HepG2 (cell line): ENCODE measurements around the gene AMER3. TPM values are rescaled to one million over a fixed set of nuclear protein-coding genes. Genes with fewer than 3 reads are reported as not detected.

ENCODE experiments used
- AKAP8 ChIP-seq: sonication (generic); formaldehyde crosslinking; IDR thresholded peaks from 2 replicates; pipeline ENCODE4 v1.5.1; 2020; ENCODE audit warnings: mild to moderate bottlenecking, missing genetic modification reagents
- CAMTA2 ChIP-seq: sonication (generic); formaldehyde crosslinking; IDR thresholded peaks from 2 replicates; pipeline ENCODE4 v1.4.0; 2020; ENCODE audit warnings: mild to moderate bottlenecking, missing genetic modification reagents, borderline replicate concordance
- NBN ChIP-seq: fragments of 450-650 bp; conservative IDR thresholded peaks from 2 replicates; pipeline ENCODE4 v1.6.1; 2017
- NPAS2 ChIP-seq: sonication (generic); formaldehyde crosslinking; IDR thresholded peaks from 2 replicates; pipeline ENCODE4 v1.8.0; 2022; ENCODE audit warnings: mild to moderate bottlenecking, missing genetic modification reagents, borderline replicate concordance
- ZNF232 ChIP-seq: sonication (generic); formaldehyde crosslinking; IDR thresholded peaks from 2 replicates; pipeline ENCODE4 v1.4.0; 2020; ENCODE audit warnings: missing genetic modification reagents, borderline replicate concordance
- ZNF253 ChIP-seq: sonication (generic); formaldehyde crosslinking; IDR thresholded peaks from 2 replicates; pipeline ENCODE4 v1.8.0; 2022; ENCODE audit warnings: mild to moderate bottlenecking, missing genetic modification reagents, borderline replicate concordance
- ZNF577 ChIP-seq: sonication (generic); formaldehyde crosslinking; IDR thresholded peaks from 2 replicates; pipeline ENCODE4 v1.4.0; 2020; ENCODE audit warnings: mild to moderate bottlenecking, low read depth, missing genetic modification reagents, borderline replicate concordance
- polyA plus RNA-seq, 8 experiments: library from polyadenylated mRNA; depleted of rRNA in 3 of 8; stranded (reverse) in 7 of 8; unstranded in 1 of 8; fragments of >200 nt; fragmentation: Illumina TruSeq in 4 of 8; extraction: Trizol in 4 of 8; gene quantifications; 2 replicates each; pipeline versions ENCODE4 v1.2.1 to v1.2.3, GENCODE V29; 2011 to 2016; ENCODE audit warnings: low read depth in 4 of 8, missing spikeins in 1 of 8, mixed read lengths in 1 of 8; ENCODE audit not compliant: insufficient read depth in 1 of 8
- total RNA-seq, 5 experiments: library from RNA; depleted of rRNA; stranded (reverse); fragments of >200 nt; fragmentation: Illumina TruSeq; extraction: Trizol; gene quantifications; 2 replicates each; pipeline ENCODE4 v1.2.3, GENCODE V29; 2016; ENCODE audit warnings: low read depth in 1 of 5
- TF ChIP-seq, protein P1 (sequence below): sonication (generic); formaldehyde crosslinking; IDR thresholded peaks from 2 replicates; pipeline ENCODE4 v1.5.1; 2020; ENCODE audit warnings: mild to moderate bottlenecking, missing genetic modification reagents, borderline replicate concordance
- TF ChIP-seq, protein P2 (sequence below): sonication (generic); formaldehyde crosslinking; IDR thresholded peaks from 2 replicates; pipeline ENCODE4 v1.4.0; 2020; ENCODE audit warnings: missing genetic modification reagents
- TF ChIP-seq, protein P3 (sequence below): sonication (generic); formaldehyde crosslinking; IDR thresholded peaks from 2 replicates; pipeline ENCODE4 v1.5.0; 2020; ENCODE audit warnings: missing genetic modification reagents
- TF ChIP-seq, protein P4 (sequence below): sonication (generic); formaldehyde crosslinking; IDR thresholded peaks from 2 replicates; pipeline ENCODE4 v1.4.0; 2020; ENCODE audit warnings: low read depth, mild to moderate bottlenecking, missing genetic modification reagents
- TF ChIP-seq, protein P5 (sequence below): fragments of 450-650 bp; IDR thresholded peaks from 2 replicates; pipeline ENCODE4 v1.6.1; 2017

The AMER3 gene
- total and polyA plus RNA-seq, 2 of the 13 experiments (the other 11 are each of a cell fraction or from before 2014, with no cell fraction given): not detected

DNA sequence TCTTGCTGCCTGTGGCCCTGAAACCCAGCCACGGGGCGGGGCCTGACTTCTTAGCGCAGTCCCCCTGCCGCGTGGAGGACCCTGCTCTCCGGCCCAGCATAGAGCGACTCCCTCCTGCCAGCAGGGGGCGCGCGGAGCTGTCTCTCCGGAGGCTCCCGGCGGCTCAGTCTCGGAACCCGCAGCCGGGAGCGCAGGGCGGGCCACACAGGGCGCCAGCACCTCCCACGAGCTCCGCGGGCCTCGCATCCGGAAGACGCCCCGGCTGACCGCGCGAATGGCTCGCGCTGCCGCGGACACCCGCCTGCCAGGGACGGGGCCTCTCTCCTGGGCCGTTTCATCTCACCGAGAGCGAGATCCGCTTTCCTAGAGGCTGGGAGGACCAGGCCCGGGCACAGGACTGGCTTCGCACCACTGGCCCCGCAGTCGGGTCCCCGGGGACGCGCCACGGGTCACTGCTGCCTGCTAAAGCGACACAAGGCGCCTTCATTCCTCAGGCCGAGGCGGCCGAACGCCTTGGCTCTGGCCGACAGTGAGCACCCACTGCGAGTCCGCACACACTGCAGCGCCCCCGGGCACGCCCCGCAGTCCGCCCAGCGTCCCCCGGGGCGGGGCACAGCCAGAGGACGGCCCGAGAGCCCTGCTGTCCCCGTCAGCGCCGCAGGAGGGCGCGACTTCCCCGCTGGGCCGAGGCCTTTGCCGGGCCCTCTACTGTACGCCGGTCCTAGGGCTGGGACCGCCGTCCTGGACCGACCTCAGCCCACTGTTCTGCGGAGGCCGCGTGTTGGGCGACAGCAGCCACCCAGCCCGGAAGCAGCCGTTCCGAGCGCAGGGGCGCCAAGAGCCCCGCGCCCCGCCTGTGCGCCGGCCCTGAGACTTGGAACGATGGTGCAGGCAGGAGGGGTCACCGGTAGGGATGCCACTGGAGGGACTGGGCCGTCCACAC is 42.4 kb downstream of the AMER3 start (continued):
- TF ChIP-seq, protein P1, sequence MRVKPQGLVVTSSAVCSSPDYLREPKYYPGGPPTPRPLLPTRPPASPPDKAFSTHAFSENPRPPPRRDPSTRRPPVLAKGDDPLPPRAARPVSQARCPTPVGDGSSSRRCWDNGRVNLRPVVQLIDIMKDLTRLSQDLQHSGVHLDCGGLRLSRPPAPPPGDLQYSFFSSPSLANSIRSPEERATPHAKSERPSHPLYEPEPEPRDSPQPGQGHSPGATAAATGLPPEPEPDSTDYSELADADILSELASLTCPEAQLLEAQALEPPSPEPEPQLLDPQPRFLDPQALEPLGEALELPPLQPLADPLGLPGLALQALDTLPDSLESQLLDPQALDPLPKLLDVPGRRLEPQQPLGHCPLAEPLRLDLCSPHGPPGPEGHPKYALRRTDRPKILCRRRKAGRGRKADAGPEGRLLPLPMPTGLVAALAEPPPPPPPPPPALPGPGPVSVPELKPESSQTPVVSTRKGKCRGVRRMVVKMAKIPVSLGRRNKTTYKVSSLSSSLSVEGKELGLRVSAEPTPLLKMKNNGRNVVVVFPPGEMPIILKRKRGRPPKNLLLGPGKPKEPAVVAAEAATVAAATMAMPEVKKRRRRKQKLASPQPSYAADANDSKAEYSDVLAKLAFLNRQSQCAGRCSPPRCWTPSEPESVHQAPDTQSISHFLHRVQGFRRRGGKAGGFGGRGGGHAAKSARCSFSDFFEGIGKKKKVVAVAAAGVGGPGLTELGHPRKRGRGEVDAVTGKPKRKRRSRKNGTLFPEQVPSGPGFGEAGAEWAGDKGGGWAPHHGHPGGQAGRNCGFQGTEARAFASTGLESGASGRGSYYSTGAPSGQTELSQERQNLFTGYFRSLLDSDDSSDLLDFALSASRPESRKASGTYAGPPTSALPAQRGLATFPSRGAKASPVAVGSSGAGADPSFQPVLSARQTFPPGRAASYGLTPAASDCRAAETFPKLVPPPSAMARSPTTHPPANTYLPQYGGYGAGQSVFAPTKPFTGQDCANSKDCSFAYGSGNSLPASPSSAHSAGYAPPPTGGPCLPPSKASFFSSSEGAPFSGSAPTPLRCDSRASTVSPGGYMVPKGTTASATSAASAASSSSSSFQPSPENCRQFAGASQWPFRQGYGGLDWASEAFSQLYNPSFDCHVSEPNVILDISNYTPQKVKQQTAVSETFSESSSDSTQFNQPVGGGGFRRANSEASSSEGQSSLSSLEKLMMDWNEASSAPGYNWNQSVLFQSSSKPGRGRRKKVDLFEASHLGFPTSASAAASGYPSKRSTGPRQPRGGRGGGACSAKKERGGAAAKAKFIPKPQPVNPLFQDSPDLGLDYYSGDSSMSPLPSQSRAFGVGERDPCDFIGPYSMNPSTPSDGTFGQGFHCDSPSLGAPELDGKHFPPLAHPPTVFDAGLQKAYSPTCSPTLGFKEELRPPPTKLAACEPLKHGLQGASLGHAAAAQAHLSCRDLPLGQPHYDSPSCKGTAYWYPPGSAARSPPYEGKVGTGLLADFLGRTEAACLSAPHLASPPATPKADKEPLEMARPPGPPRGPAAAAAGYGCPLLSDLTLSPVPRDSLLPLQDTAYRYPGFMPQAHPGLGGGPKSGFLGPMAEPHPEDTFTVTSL (CRISPR knock-in tag): no peak; the same call in 1 of the 2 replicates
- TF ChIP-seq AKAP8 (peak; percentile 83), NPAS2 (CRISPR knock-in tag) (no peak), CAMTA2 (CRISPR knock-in tag) (no peak), ZNF253 (CRISPR knock-in tag) (0 out of 2 replicates have a peak, but pooled peaks have one; percentile 28), ZNF577 (no peak), NBN (no peak), ZNF232 (peak; percentile 45; the same call in 1 of the 2 replicates)
- TF ChIP-seq, protein P2, sequence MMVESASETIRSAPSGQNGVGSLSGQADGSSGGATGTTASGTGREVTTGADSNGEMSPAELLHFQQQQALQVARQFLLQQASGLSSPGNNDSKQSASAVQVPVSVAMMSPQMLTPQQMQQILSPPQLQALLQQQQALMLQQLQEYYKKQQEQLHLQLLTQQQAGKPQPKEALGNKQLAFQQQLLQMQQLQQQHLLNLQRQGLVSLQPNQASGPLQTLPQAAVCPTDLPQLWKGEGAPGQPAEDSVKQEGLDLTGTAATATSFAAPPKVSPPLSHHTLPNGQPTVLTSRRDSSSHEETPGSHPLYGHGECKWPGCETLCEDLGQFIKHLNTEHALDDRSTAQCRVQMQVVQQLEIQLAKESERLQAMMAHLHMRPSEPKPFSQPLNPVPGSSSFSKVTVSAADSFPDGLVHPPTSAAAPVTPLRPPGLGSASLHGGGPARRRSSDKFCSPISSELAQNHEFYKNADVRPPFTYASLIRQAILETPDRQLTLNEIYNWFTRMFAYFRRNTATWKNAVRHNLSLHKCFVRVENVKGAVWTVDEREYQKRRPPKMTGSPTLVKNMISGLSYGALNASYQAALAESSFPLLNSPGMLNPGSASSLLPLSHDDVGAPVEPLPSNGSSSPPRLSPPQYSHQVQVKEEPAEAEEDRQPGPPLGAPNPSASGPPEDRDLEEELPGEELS: no peak
- TF ChIP-seq, protein P3, sequence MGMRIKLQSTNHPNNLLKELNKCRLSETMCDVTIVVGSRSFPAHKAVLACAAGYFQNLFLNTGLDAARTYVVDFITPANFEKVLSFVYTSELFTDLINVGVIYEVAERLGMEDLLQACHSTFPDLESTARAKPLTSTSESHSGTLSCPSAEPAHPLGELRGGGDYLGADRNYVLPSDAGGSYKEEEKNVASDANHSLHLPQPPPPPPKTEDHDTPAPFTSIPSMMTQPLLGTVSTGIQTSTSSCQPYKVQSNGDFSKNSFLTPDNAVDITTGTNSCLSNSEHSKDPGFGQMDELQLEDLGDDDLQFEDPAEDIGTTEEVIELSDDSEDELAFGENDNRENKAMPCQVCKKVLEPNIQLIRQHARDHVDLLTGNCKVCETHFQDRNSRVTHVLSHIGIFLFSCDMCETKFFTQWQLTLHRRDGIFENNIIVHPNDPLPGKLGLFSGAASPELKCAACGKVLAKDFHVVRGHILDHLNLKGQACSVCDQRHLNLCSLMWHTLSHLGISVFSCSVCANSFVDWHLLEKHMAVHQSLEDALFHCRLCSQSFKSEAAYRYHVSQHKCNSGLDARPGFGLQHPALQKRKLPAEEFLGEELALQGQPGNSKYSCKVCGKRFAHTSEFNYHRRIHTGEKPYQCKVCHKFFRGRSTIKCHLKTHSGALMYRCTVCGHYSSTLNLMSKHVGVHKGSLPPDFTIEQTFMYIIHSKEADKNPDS: peak; percentile 87
- TF ChIP-seq, protein P4, sequence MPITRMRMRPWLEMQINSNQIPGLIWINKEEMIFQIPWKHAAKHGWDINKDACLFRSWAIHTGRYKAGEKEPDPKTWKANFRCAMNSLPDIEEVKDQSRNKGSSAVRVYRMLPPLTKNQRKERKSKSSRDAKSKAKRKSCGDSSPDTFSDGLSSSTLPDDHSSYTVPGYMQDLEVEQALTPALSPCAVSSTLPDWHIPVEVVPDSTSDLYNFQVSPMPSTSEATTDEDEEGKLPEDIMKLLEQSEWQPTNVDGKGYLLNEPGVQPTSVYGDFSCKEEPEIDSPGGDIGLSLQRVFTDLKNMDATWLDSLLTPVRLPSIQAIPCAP (CRISPR knock-in tag): 0 out of 2 replicates have a peak, but pooled peaks have one; percentile 18
- TF ChIP-seq, protein P5, sequence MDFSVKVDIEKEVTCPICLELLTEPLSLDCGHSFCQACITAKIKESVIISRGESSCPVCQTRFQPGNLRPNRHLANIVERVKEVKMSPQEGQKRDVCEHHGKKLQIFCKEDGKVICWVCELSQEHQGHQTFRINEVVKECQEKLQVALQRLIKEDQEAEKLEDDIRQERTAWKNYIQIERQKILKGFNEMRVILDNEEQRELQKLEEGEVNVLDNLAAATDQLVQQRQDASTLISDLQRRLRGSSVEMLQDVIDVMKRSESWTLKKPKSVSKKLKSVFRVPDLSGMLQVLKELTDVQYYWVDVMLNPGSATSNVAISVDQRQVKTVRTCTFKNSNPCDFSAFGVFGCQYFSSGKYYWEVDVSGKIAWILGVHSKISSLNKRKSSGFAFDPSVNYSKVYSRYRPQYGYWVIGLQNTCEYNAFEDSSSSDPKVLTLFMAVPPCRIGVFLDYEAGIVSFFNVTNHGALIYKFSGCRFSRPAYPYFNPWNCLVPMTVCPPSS: no peak
